Keratinocyte (primary cell): Measurements from ENCODE around the gene KLHL25. TPM values are rescaled to one million over a fixed set of nuclear protein-coding genes. Genes with fewer than 3 reads are reported as not detected.
A peak's percentile ranks its signal among the peaks of the same experiment; 100 is the strongest.

Experiments
- DNase-seq: peaks from one replicate; pipeline ENCODE4 v3.0.0-alpha.2; 2011; ENCODE audit warnings: low read depth, missing footprints, low spot score
- FAIRE-seq: peaks from 2 replicates; lab custom pipeline; 2011; peaks lifted over from hg19 to GRCh38; lab: Jason Lieb, UNC
- H2AFZ ChIP-seq: 2 replicates; pipeline ENCODE4 v1.6.0; 2012; ENCODE audit warnings: low read length, control low read depth, inconsistent platforms; ENCODE audit not compliant: control insufficient read depth
- H3K27ac ChIP-seq: 2 replicates; pipeline ENCODE4 v1.5.1; 2011; ENCODE audit warnings: low read length; ENCODE audit not compliant: control insufficient read depth, insufficient read depth
- H3K27me3 ChIP-seq: 3 replicates; pipeline ENCODE4 v1.6.0; 2011; ENCODE audit warnings: low read length; ENCODE audit not compliant: control insufficient read depth, insufficient read depth; ENCODE audit errors: extremely low read depth
- H3K36me3 ChIP-seq, 2 experiments: 2 replicates in 1 of 2; 3 replicates in 1 of 2; pipeline ENCODE4 v1.5.1; 2011; ENCODE audit warnings: low read length in 2 of 2, mild to moderate bottlenecking in 1 of 2; ENCODE audit not compliant: control insufficient read depth in 2 of 2, insufficient read depth in 2 of 2; ENCODE audit errors: extremely low read depth in 1 of 2
- H3K4me1 ChIP-seq: 3 replicates; pipeline ENCODE4 v1.5.1; 2011; ENCODE audit warnings: low read length; ENCODE audit not compliant: control insufficient read depth, insufficient read depth; ENCODE audit errors: extremely low read depth
- H3K4me2 ChIP-seq: 3 replicates; pipeline ENCODE4 v1.6.0; 2011; ENCODE audit warnings: low read depth, low read length; ENCODE audit not compliant: control insufficient read depth, insufficient read depth; ENCODE audit errors: extremely low read depth
- H3K4me3 ChIP-seq, 3 experiments: fragments of 200-600 bp in 1 of 3; sonication (generic) in 1 of 3; 2 replicates in 2 of 3; 3 replicates in 1 of 3; pipeline ENCODE4 v1.5.1; 2011 to 2016; ENCODE audit warnings: low read length in 3 of 3, mild to moderate bottlenecking in 3 of 3, control low read depth in 2 of 3, inconsistent platforms in 1 of 3, low read depth in 1 of 3, mixed read lengths in 1 of 3, mixed run types in 1 of 3, moderate library complexity in 1 of 3; ENCODE audit not compliant: control insufficient read depth in 2 of 3, insufficient read depth in 2 of 3; ENCODE audit errors: extremely low read depth in 1 of 3
- H3K79me2 ChIP-seq: 2 replicates; pipeline ENCODE4 v1.6.0; 2012; ENCODE audit warnings: low read length; ENCODE audit not compliant: control insufficient read depth, insufficient read depth
- H3K9ac ChIP-seq: 3 replicates; pipeline ENCODE4 v1.6.0; 2011; ENCODE audit warnings: low read length; ENCODE audit not compliant: control insufficient read depth, insufficient read depth; ENCODE audit errors: extremely low read depth
- H3K9me1 ChIP-seq: 3 replicates; pipeline ENCODE4 v1.6.0; 2011; ENCODE audit warnings: low read length; ENCODE audit not compliant: control insufficient read depth, insufficient read depth; ENCODE audit errors: extremely low read depth
- H3K9me3 ChIP-seq: 2 replicates; pipeline ENCODE4 v1.5.1; 2012; ENCODE audit warnings: low read depth, low read length; ENCODE audit not compliant: control insufficient read depth
- H4K20me1 ChIP-seq: 3 replicates; pipeline ENCODE4 v1.6.0; 2011; ENCODE audit warnings: low read length; ENCODE audit not compliant: control insufficient read depth, insufficient read depth; ENCODE audit errors: extremely low read depth
- EZH2 ChIP-seq: IDR thresholded peaks from one replicate; pipeline ENCODE4 v1.6.1; 2012; ENCODE audit warnings: inconsistent platforms, mild to moderate bottlenecking, low read length, moderate library complexity
- dilution Hi-C: fragments of 300-500 bp; cut with MboI; formaldehyde crosslinking; loops from one replicate; pipeline ENCODE4 v1.7.0; 2020; ENCODE audit warnings: low sequenced_read_pairs; ENCODE audit not compliant: extremely low pct_ligation_motif_present
- polyA plus RNA-seq, 5 experiments: library from polyadenylated mRNA; depleted of rRNA in 3 of 5; stranded (reverse) in 3 of 5; stranded (forward) in 1 of 5; unstranded in 1 of 5; fragments of >200 nt; gene quantifications; 1 replicate in 1 of 5; 2 replicates in 3 of 5; 3 replicates in 1 of 5; pipeline versions ENCODE4 v1.2.1 to v1.2.3, GENCODE V29; 2011 to 2012; ENCODE audit warnings: missing spikeins in 2 of 5, low read depth in 1 of 5, low replicate concordance in 1 of 5
- TF ChIP-seq, protein P1 (sequence below), 3 experiments: IDR thresholded peaks in 1 of 3; conservative IDR thresholded peaks in 1 of 3; optimal IDR thresholded peaks in 1 of 3; 2 replicates in 2 of 3; 3 replicates in 1 of 3; pipeline versions ENCODE3 to v1.5.1; 2011; ENCODE audit warnings: low read length in 3 of 3, mild to moderate bottlenecking in 3 of 3, moderate library complexity in 2 of 3, control low read depth in 1 of 3, inconsistent platforms in 1 of 3; ENCODE audit not compliant: insufficient read depth in 2 of 3; ENCODE audit errors: extremely low read depth in 1 of 3

KLHL25 gene
- polyA plus RNA-seq, 1 donor (not counting 4 experiments of a cell fraction or from before 2014, with no cell fraction given) = 2.1 TPM

DNA sequence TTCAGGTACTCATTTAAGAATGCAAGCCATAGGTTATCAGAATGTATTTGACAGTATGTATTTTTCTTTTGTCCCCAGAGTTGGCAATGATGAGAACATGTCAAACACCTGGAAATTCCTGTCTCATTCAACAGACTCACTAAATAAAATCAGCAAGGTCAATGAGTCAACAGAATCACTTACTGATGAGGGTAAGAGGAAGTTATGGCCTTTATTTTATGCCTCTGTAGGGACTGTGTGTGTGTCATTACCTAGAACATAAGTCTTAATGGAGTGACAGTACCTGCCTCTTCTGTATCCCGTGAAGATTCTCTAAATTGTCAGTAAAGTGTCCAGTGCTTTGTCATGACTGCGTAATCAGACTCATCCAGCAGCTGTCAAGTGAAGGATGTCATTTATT is 77.5 kb downstream of the KLHL25 start:
- no peaks in the 10 kb centered on the region for H3K79me2 ChIP-seq
- dilution Hi-C loops = no loop called here
- no peaks in the 10 kb centered on the region for H3K9me1 ChIP-seq
- no peak overlapping the region for H2AFZ ChIP-seq
- H4K20me1 ChIP-seq = no peaks in the 10 kb centered on the region
- no peak overlapping the region for H3K4me2 ChIP-seq
- no peaks in the 10 kb centered on the region for H3K4me1 ChIP-seq
- no peaks in the 10 kb centered on the region for H3K27me3 ChIP-seq
- no peak overlapping the region for H3K27ac ChIP-seq
- TF ChIP-seq, protein P1, sequence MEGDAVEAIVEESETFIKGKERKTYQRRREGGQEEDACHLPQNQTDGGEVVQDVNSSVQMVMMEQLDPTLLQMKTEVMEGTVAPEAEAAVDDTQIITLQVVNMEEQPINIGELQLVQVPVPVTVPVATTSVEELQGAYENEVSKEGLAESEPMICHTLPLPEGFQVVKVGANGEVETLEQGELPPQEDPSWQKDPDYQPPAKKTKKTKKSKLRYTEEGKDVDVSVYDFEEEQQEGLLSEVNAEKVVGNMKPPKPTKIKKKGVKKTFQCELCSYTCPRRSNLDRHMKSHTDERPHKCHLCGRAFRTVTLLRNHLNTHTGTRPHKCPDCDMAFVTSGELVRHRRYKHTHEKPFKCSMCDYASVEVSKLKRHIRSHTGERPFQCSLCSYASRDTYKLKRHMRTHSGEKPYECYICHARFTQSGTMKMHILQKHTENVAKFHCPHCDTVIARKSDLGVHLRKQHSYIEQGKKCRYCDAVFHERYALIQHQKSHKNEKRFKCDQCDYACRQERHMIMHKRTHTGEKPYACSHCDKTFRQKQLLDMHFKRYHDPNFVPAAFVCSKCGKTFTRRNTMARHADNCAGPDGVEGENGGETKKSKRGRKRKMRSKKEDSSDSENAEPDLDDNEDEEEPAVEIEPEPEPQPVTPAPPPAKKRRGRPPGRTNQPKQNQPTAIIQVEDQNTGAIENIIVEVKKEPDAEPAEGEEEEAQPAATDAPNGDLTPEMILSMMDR (optimal IDR thresholded peaks at IDR 0.05 in 1 of 3, IDR thresholded peaks at IDR 0.05 in 1 of 3, conservative IDR thresholded peaks at IDR 0.05 in 1 of 3; ENCODE audit: extremely low read depth in 1 of 3, insufficient read depth in 2 of 3, low read length in 3 of 3) = no peak
- no peak for TF ChIP-seq EZH2
- H3K9me3 ChIP-seq = no peaks in the 10 kb centered on the region
- peak; percentile 20 for FAIRE-seq
- peaks cover 8 to 27% of the 10 kb centered on the region in 2 experiments for H3K36me3 ChIP-seq
- no peak for DNase-seq
- no peak overlapping the region for H3K9ac ChIP-seq
- H3K4me3 ChIP-seq = no peak overlapping the region

DNA sequence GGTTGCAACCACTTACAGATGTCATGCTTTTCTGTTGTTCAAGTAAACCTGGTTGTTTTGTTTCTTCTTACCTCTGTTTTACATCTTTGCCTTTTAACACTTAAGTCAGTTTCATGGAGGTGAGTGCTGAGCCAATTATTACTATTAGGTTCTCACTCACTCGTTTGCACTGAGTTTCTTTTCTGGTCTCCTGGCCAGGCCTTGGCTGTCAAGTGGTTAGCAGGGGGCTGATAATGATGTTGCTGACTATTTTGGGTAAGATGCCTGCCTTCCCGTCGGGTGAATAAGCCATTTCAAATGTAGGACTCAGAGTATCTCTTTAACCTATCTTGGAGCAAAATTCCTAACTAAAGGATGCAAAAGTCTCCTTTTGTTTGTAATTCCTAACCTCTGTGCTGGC is 78.5 kb downstream of the KLHL25 start:
- no peaks in the 10 kb centered on the region for H3K27me3 ChIP-seq
- no peak overlapping the region for H3K4me2 ChIP-seq
- TF ChIP-seq, protein P1 (optimal IDR thresholded peaks at IDR 0.05 in 1 of 3, IDR thresholded peaks at IDR 0.05 in 1 of 3, conservative IDR thresholded peaks at IDR 0.05 in 1 of 3; ENCODE audit: extremely low read depth in 1 of 3, insufficient read depth in 2 of 3, low read length in 3 of 3) = no peak
- H3K36me3 ChIP-seq = peaks cover 8 to 24% of the 10 kb centered on the region in 2 experiments
- H2AFZ ChIP-seq = no peak overlapping the region
- DNase-seq = no peak
- no peak for FAIRE-seq
- no peak overlapping the region for H3K4me3 ChIP-seq
- H3K4me1 ChIP-seq = no peaks in the 10 kb centered on the region
- no peaks in the 10 kb centered on the region for H3K9me3 ChIP-seq
- H4K20me1 ChIP-seq = no peaks in the 10 kb centered on the region
- no peaks in the 10 kb centered on the region for H3K79me2 ChIP-seq
- no peaks in the 10 kb centered on the region for H3K9me1 ChIP-seq
- no peak overlapping the region for H3K9ac ChIP-seq
- H3K27ac ChIP-seq = no peak overlapping the region
- dilution Hi-C loops = no loop called here
